SH-SY5Y (cell line): Measurements from ENCODE around the gene MICU2.

Experiments
- GATA2 ChIP-seq: IDR thresholded peaks from 2 replicates; pipeline ENCODE4 v1.6.1; 2011; ENCODE audit warnings: mild to moderate bottlenecking, low read depth, low read length
- GATA3 ChIP-seq: IDR thresholded peaks from 2 replicates; pipeline ENCODE4 v1.6.1; 2011; ENCODE audit warnings: low read depth, mild to moderate bottlenecking, low read length, moderate library complexity

- no peak for TF ChIP-seq GATA2
- no peak for TF ChIP-seq GATA3
These were observed 74.7 kb downstream of the MICU2 start for GRCh38 chr13:21529146-21529893.
